Panc1 (cell line): ENCODE results near the gene STEAP3.

ENCODE experiments used
- CTCF ChIP-seq: fragments of 450-650 bp; IDR thresholded peaks from 2 replicates; pipeline ENCODE4 v1.5.1; 2017; ENCODE audit warnings: mild to moderate bottlenecking
- POLR2AphosphoS5 ChIP-seq: IDR thresholded peaks from 2 replicates; pipeline ENCODE4 v1.6.1; 2012; ENCODE audit warnings: mild to moderate bottlenecking, low read depth, low read length, moderate library complexity
- REST ChIP-seq, 2 experiments: IDR thresholded peaks; 2 replicates each; pipeline ENCODE4 v1.6.1; 2011 to 2012; ENCODE audit warnings: low read depth in 2 of 2, control low read depth in 1 of 2, low read length in 1 of 2, mild to moderate bottlenecking in 1 of 2, moderate library complexity in 1 of 2; ENCODE audit not compliant: insufficient read depth in 1 of 2
- TCF7L2 ChIP-seq: IDR thresholded peaks from 2 replicates; pipeline ENCODE4 v1.6.1; 2011; ENCODE audit warnings: mild to moderate bottlenecking, low read depth, low read length, inconsistent platforms

- no peak for TF ChIP-seq CTCF
- TF ChIP-seq POLR2AphosphoS5 = no peak
- no peak for TF ChIP-seq TCF7L2
- no peak for TF ChIP-seq REST (IDR thresholded peaks at IDR 0.05; ENCODE audit: insufficient read depth in 1 of 2, low read depth in 2 of 2, low read length in 1 of 2)
Observed at GRCh38 chr2:119261493-119262225, 38.0 kb downstream of the STEAP3 start.
